K562 (cell line): Measurements from ENCODE around the gene TM7SF2. TPM values are rescaled to one million over a fixed set of nuclear protein-coding genes. Genes with fewer than 3 reads are reported as not detected.
A peak's percentile ranks its signal among the peaks of the same experiment; 100 is the strongest.

ENCODE experiments used
- ATAC-seq: fragments of 200-7000 bp; cut with Tn5 transposase; 3 replicates; pipeline ENCODE4 v1.9.1; 2020; ENCODE audit warnings: moderate library complexity
- BruUV-seq: library from RNA; stranded (reverse); fragments of 400-500 nt; replicated peaks from 2 replicates; lab custom pipeline; 2021; lab: Mats Ljungman, UMichigan
- CTCF ChIA-PET: fragments of 300-600 bp; formaldehyde crosslinking; extraction: SDS; loops from one replicate; lab custom pipeline; 2021; ENCODE audit warnings: low intra/inter-chr PET ratio; lab: Yijun Ruan, JAX
- POLR2A ChIA-PET: fragments of 300-600, 350-650 bp; sonication (Branson Sonifier 250); formaldehyde crosslinking; extraction: SDS; loops from one replicate; lab custom pipeline; 2021; ENCODE audit warnings: antibody characterized with exemption, inconsistent platforms; lab: Yijun Ruan, JAX
- DNase-seq, 4 experiments: peaks; one replicate each; pipeline versions ENCODE4 v3.0.0 to v3.0.0-alpha.2; 2011 to 2018; ENCODE audit warnings: low spot score in 3 of 4, mixed read lengths in 3 of 4; ENCODE audit errors: extremely low read depth in 1 of 4
- FAIRE-seq: peaks from 2 replicates; lab custom pipeline; 2011; peaks lifted over from hg19 to GRCh38; lab: Jason Lieb, UNC
- H2AFZ ChIP-seq: 2 replicates; pipeline ENCODE4 v1.6.0; 2011; ENCODE audit warnings: low read depth, low read length, control low read depth, inconsistent platforms
- H3K27ac ChIP-seq: fragments of 200-600 bp; 3 replicates; pipeline ENCODE4 v1.8.0; 2011; ENCODE audit warnings: low read depth, mild to moderate bottlenecking, control low read depth, inconsistent platforms, low read length, moderate library complexity, mixed read lengths; ENCODE audit errors: extremely low read depth
- H3K27me3 ChIP-seq, 2 experiments: fragments of 300-600 bp in 1 of 2; 2 replicates in 1 of 2; 3 replicates in 1 of 2; pipeline versions ENCODE4 v1.6.0 to v1.8.0; 2011; ENCODE audit warnings: inconsistent platforms in 2 of 2, low read length in 2 of 2, mild to moderate bottlenecking in 1 of 2, mixed read lengths in 1 of 2, moderate library complexity in 1 of 2; ENCODE audit not compliant: control insufficient read depth in 2 of 2, insufficient read depth in 2 of 2
- H3K36me3 ChIP-seq: fragments of 300-600 bp; 3 replicates; pipeline ENCODE4 v1.8.0; 2011; ENCODE audit warnings: mild to moderate bottlenecking, low read length, inconsistent platforms; ENCODE audit not compliant: control insufficient read depth, insufficient read depth
- H3K4me1 ChIP-seq, 2 experiments: fragments of 200-600 bp in 1 of 2; replicated peaks in 1 of 2; 2 replicates in 1 of 2; 3 replicates in 1 of 2; pipeline versions ENCODE4 v1.5.1 to v1.8.0; 2011; ENCODE audit warnings: inconsistent platforms in 2 of 2, low read length in 2 of 2, mild to moderate bottlenecking in 1 of 2, mixed read lengths in 1 of 2, moderate library complexity in 1 of 2; ENCODE audit not compliant: control insufficient read depth in 2 of 2, insufficient read depth in 2 of 2
- H3K4me2 ChIP-seq: 2 replicates; pipeline ENCODE4 v1.6.1; 2011; ENCODE audit warnings: low read length, control low read depth, inconsistent platforms, mixed read lengths; ENCODE audit not compliant: insufficient read depth
- H3K4me3 ChIP-seq: fragments of 200-600 bp; sonication (generic), shearing (Covaris generic); 2 replicates; pipeline ENCODE4 v1.5.1; 2016; ENCODE audit warnings: control low read depth, inconsistent platforms
- H3K79me2 ChIP-seq: fragments of 200-600 bp; 3 replicates; pipeline ENCODE4 v1.8.0; 2011; ENCODE audit warnings: low read length, inconsistent platforms; ENCODE audit not compliant: control insufficient read depth, insufficient read depth
- H3K9ac ChIP-seq, 2 experiments: 2 replicates each; pipeline versions ENCODE4 v1.6.0 to v1.6.1; 2011; ENCODE audit warnings: low read depth in 2 of 2, low read length in 2 of 2, control low read depth in 1 of 2, inconsistent platforms in 1 of 2, mild to moderate bottlenecking in 1 of 2, mixed read lengths in 1 of 2; ENCODE audit not compliant: insufficient read depth in 1 of 2
- H3K9me1 ChIP-seq: one replicate; pipeline ENCODE4 v1.6.0; 2011; ENCODE audit warnings: inconsistent platforms, mild to moderate bottlenecking, low read length, moderate library complexity; ENCODE audit not compliant: control insufficient read depth, insufficient read depth
- H3K9me3 ChIP-seq: replicated peaks from 2 replicates; pipeline ENCODE4 v1.5.1; 2011; ENCODE audit warnings: low read depth, low read length, inconsistent platforms; ENCODE audit not compliant: control insufficient read depth, insufficient read depth
- H4K20me1 ChIP-seq: replicated peaks from 2 replicates; pipeline ENCODE4 v1.6.1; 2011; ENCODE audit warnings: low read length, inconsistent platforms, mixed read lengths; ENCODE audit not compliant: control insufficient read depth, insufficient read depth
- HNRNPLL ChIP-seq: fragments of 200-400 bp; formaldehyde crosslinking; IDR thresholded peaks from 2 replicates; pipeline ENCODE4 v1.6.1; 2017; ENCODE audit warnings: low read length, low read depth, mild to moderate bottlenecking; ENCODE audit not compliant: poor library complexity, severe bottlenecking
- KDM1A ChIP-seq, 2 experiments: fragments of 450-650 bp; IDR thresholded peaks; 2 replicates each; pipeline ENCODE4 v1.6.1; 2016; ENCODE audit warnings: mild to moderate bottlenecking in 2 of 2
- PCBP1 ChIP-seq: fragments of 200-400 bp; formaldehyde crosslinking; IDR thresholded peaks from 2 replicates; pipeline ENCODE4 v1.6.1; 2018; ENCODE audit warnings: mild to moderate bottlenecking, low read depth, low read length; ENCODE audit not compliant: poor library complexity, severe bottlenecking
- PPARD ChIP-seq: fragments of 250-450 bp; sonication (Bioruptor Pico); IDR thresholded peaks from 2 replicates; pipeline ENCODE4 v1.8.0; 2022; ENCODE audit warnings: inconsistent platforms, mild to moderate bottlenecking, moderate library complexity
- SPI1 ChIP-seq: IDR thresholded peaks from 2 replicates; pipeline ENCODE4 v1.6.1; 2011; ENCODE audit warnings: low read depth, low read length, control low read depth, borderline replicate concordance
- TBP ChIP-seq: optimal IDR thresholded peaks from 2 replicates; pipeline ENCODE3; 2011; ENCODE audit warnings: low read depth, low read length, improper control_type of control experiment
- TCF3 ChIP-seq: sonication (generic); formaldehyde crosslinking; IDR thresholded peaks from 2 replicates; pipeline ENCODE4 v1.4.0; 2020; ENCODE audit warnings: mild to moderate bottlenecking, missing genetic modification reagents
- ZNF282 ChIP-seq: sonication (generic); formaldehyde crosslinking; IDR thresholded peaks from 2 replicates; pipeline ENCODE4 v1.8.1; 2023; ENCODE audit warnings: missing genetic modification reagents
- WGBS: fragments of 100-300 bp; shearing (Covaris generic); methylation state at CpG from one replicate; pipeline ENCODE4 v1.1.6; 2016; ENCODE audit warnings: low coverage, mixed read lengths; ENCODE audit not compliant: insufficient coverage; ENCODE audit errors: missing lambda C conversion rate; 5-methylcytosine and 5-hydroxymethylcytosine counted together
- in situ Hi-C: fragments of 300-500 bp; cut with MboI; formaldehyde crosslinking; loops from 4 replicates; pipeline ENCODE4 v1.15.0; 2018; ENCODE audit warnings: inconsistent platforms, mixed read lengths
- intact Hi-C: fragments of 100-400 bp; cut with micrococcal nuclease; formaldehyde crosslinking; loops from 2 replicates; pipeline ENCODE4 v1.14.2; 2022
- polyA plus RNA-seq, 8 experiments: library from polyadenylated mRNA; depleted of rRNA in 4 of 8; stranded (reverse) in 5 of 8; unstranded in 3 of 8; fragments of >200 nt; fragmentation: Nextera tagmentation in 2 of 8; fragmentation: Illumina TruSeq in 1 of 8; extraction: Ambion mirVana in 2 of 8; extraction: Trizol in 1 of 8; gene quantifications; 2 replicates each; pipeline versions ENCODE4 v1.2.1 to v1.2.3, GENCODE V29; 2011 to 2014; ENCODE audit warnings: inconsistent platforms in 1 of 8, missing spikeins in 1 of 8
- total RNA-seq, 7 experiments: library from RNA; depleted of rRNA in 6 of 7; stranded (reverse); fragments of >200 nt in 6 of 7; fragmentation: Illumina TruSeq in 2 of 7; extraction: Trizol in 2 of 7; gene quantifications; 2 replicates each; pipeline versions ENCODE4 v1.2.1 to v1.2.3, GENCODE V29; 2011 to 2021; ENCODE audit warnings: low replicate concordance in 1 of 7
- TF ChIP-seq, protein P1 (sequence below): fragments of 450-650 bp; IDR thresholded peaks from 2 replicates; pipeline ENCODE4 v1.6.1; 2016; ENCODE audit warnings: low read depth
- TF ChIP-seq, protein P2 (sequence below): IDR thresholded peaks from 3 replicates; pipeline ENCODE4 v1.6.1; 2011; ENCODE audit warnings: borderline replicate concordance, mild to moderate bottlenecking, moderate library complexity; ENCODE audit not compliant: insufficient read length; ENCODE audit errors: extremely low read depth

Gene TM7SF2
- total and polyA plus RNA-seq, 9 of the 15 experiments (the other 6 are each of a cell fraction or from before 2014, with no cell fraction given): 1.2 to 22.0 (median 14.3) TPM

DNA sequence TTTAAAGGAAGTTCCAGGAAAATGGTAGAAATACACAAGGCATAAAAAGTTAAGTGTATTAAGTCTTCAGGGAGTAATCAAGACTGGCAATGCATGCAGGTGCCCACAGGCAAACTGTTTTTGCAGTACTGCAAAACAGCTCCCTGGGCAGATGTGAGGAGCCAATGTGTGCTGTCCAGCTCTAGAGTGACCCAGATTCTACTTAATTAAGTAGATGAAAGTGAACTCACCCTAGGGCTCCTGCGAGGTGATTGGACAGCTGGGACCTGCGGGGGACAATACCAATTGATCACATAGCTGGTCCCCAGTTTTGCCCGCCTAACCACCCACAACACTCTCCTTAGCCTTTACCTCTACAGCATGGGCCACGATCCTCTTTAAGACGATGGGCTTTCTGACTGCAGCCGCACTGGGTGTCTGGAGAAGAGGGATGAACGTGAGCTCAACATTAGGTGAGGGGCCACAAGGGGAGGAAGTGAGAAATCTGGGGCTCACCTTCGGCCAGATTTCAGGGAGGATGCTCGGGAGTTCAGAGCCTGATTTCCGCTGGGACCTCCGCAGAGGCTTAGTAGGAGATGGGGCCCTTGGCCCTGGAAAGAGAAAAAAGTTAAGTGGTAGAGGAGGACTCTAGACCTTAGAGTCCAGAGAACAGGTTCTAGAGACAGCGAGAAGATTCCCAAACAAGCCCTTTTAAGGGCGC lies 28.4 kb upstream of the TM7SF2 start:
- H3K9me1 ChIP-seq: no peaks in the 10 kb centered on the region
- no peaks in the 10 kb centered on the region; a peak in 1 of 5 replicates for H3K27me3 ChIP-seq
- peak overlapping the region; percentile 98 for H3K4me2 ChIP-seq
- TSS peak; percentile 56 for BruUV-seq
- in situ Hi-C loops (no loop called here), intact Hi-C loops (loop anchor here (5.0 kb wide), 1 partner anchor 56 kb away; the partner anchor contains the start of gene SNX15)
- peaks cover 66% of the 10 kb centered on the region for H3K79me2 ChIP-seq
- no peaks in the 10 kb centered on the region for H3K9me3 ChIP-seq
- POLR2A ChIA-PET: interaction anchor here (0.5 to 1.8 kb wide), 10 partner anchors 8 to 297 kb away, joined by 3 to 11 read pairs (median 4); partner anchors contain the start of genes SAC3D1 and SNX15
- peaks cover 22 to 26% of the 10 kb centered on the region in 2 experiments for H3K4me1 ChIP-seq
- peak; percentile 15 for ATAC-seq
- peak overlapping the region; percentile 89 for H2AFZ ChIP-seq
- peak overlapping the region; percentile 96 for H3K9ac ChIP-seq
- peaks cover 82% of the 10 kb centered on the region for H3K36me3 ChIP-seq
- CTCF ChIA-PET: interaction anchor here (1.0 to 1.4 kb wide), 2 partner anchors 70 kb away, joined by 3 read pairs; no protein-coding TSS in a partner anchor
- H3K4me3 ChIP-seq: peak overlapping the region; percentile 81
- H4K20me1 ChIP-seq: no peaks in the 10 kb centered on the region; the same call in none of the 2 replicates
- WGBS: 0% methylated on average over 13 of the region's 13 CpGs
- H3K27ac ChIP-seq: peak overlapping the region; percentile 90
- DNase-seq: peak in 2 of 4 experiments; percentile 48
- FAIRE-seq: peak; percentile 11
- TF ChIP-seq HNRNPLL (no peak), PCBP1 (no peak), PPARD (CRISPR knock-in tag) (no peak), TBP (peak; percentile 23), KDM1A (IDR thresholded peaks at IDR 0.05) (peak; percentile 61 to 67; a peak in 3 of 4 replicates), ZNF282 (CRISPR knock-in tag) (no peak), SPI1 (no peak), TCF3 (CRISPR knock-in tag) (no peak)
- TF ChIP-seq, protein P1, sequence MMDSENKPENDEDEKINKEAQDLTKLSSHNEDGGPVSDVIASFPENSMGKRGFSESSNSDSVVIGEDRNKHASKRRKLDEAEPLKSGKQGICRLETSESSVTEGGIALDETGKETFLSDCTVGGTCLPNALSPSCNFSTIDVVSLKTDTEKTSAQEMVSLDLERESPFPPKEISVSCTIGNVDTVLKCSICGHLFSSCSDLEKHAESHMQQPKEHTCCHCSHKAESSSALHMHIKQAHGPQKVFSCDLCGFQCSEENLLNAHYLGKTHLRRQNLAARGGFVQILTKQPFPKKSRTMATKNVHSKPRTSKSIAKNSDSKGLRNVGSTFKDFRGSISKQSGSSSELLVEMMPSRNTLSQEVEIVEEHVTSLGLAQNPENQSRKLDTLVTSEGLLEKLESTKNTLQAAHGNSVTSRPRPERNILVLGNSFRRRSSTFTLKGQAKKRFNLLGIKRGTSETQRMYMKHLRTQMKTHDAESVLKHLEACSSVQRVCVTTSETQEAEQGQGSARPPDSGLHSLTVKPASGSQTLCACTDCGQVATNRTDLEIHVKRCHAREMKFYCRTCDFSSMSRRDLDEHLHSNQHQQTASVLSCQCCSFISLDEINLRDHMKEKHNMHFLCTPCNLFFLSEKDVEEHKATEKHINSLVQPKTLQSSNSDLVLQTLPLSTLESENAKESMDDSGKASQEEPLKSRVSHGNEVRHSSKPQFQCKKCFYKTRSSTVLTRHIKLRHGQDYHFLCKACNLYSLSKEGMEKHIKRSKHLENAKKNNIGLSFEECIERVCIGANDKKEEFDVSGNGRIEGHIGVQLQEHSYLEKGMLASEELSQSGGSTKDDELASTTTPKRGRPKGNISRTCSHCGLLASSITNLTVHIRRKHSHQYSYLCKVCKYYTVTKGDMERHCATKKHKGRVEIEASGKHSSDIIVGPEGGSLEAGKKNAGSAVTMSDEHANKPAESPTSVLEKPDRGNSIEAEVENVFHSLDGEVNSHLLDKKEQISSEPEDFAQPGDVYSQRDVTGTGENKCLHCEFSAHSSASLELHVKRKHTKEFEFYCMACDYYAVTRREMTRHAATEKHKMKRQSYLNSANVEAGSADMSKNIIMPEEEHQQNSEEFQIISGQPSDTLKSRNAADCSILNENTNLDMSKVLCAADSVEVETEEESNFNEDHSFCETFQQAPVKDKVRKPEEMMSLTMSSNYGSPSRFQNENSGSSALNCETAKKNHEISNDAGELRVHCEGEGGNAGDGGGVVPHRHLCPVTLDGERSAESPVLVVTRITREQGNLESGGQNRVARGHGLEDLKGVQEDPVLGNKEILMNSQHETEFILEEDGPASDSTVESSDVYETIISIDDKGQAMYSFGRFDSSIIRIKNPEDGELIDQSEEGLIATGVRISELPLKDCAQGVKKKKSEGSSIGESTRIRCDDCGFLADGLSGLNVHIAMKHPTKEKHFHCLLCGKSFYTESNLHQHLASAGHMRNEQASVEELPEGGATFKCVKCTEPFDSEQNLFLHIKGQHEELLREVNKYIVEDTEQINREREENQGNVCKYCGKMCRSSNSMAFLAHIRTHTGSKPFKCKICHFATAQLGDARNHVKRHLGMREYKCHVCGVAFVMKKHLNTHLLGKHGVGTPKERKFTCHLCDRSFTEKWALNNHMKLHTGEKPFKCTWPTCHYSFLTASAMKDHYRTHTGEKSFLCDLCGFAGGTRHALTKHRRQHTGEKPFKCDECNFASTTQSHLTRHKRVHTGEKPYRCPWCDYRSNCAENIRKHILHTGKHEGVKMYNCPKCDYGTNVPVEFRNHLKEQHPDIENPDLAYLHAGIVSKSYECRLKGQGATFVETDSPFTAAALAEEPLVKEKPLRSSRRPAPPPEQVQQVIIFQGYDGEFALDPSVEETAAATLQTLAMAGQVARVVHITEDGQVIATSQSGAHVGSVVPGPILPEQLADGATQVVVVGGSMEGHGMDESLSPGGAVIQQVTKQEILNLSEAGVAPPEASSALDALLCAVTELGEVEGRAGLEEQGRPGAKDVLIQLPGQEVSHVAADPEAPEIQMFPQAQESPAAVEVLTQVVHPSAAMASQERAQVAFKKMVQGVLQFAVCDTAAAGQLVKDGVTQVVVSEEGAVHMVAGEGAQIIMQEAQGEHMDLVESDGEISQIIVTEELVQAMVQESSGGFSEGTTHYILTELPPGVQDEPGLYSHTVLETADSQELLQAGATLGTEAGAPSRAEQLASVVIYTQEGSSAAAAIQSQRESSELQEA: no peak
- TF ChIP-seq, protein P2, sequence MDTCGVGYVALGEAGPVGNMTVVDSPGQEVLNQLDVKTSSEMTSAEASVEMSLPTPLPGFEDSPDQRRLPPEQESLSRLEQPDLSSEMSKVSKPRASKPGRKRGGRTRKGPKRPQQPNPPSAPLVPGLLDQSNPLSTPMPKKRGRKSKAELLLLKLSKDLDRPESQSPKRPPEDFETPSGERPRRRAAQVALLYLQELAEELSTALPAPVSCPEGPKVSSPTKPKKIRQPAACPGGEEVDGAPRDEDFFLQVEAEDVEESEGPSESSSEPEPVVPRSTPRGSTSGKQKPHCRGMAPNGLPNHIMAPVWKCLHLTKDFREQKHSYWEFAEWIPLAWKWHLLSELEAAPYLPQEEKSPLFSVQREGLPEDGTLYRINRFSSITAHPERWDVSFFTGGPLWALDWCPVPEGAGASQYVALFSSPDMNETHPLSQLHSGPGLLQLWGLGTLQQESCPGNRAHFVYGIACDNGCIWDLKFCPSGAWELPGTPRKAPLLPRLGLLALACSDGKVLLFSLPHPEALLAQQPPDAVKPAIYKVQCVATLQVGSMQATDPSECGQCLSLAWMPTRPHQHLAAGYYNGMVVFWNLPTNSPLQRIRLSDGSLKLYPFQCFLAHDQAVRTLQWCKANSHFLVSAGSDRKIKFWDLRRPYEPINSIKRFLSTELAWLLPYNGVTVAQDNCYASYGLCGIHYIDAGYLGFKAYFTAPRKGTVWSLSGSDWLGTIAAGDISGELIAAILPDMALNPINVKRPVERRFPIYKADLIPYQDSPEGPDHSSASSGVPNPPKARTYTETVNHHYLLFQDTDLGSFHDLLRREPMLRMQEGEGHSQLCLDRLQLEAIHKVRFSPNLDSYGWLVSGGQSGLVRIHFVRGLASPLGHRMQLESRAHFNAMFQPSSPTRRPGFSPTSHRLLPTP: no peak
